ENCODE results near the gene TLL2.

Gene TLL2

GRCh38 chr10:96420228-96421009 is 93.3 kb downstream of the TLL2 start:
- no peak for DNase-seq

GRCh38 chr10:96419351-96419750 is 94.4 kb downstream of the TLL2 start:
- DNase-seq, result no peak

- no peak for DNase-seq
These were observed 95.1 kb downstream of the TLL2 start for GRCh38 chr10:96418582-96418981.

GRCh38 chr10:96417441-96417840 is 96.3 kb downstream of the TLL2 start:
- peak; percentile 11 for DNase-seq

GRCh38 chr10:96416643-96417042 is 97.1 kb downstream of the TLL2 start:
- DNase-seq, result peak; percentile 28

GRCh38 chr10:96415891-96416554 is 97.7 kb downstream of the TLL2 start:
- peak; percentile 33 for DNase-seq

- no peak for DNase-seq
These were observed 98.4 kb downstream of the TLL2 start for GRCh38 chr10:96415150-96415890.

GRCh38 chr10:96414303-96414702 is 99.4 kb downstream of the TLL2 start:
- no peak for DNase-seq

- DNase-seq, result no peak
These were observed 100.5 kb downstream of the TLL2 start for GRCh38 chr10:96413151-96413787.

- no peak for DNase-seq
These were observed 101.9 kb downstream of the TLL2 start for GRCh38 chr10:96411716-96412320.

GRCh38 chr10:96410296-96410695 is 103.4 kb downstream of the TLL2 start:
- no peak for DNase-seq

GRCh38 chr10:96408201-96408600 is 105.5 kb downstream of the TLL2 start:
- no peak for DNase-seq

- DNase-seq, result no peak
These were observed 106.1 kb downstream of the TLL2 start for GRCh38 chr10:96407560-96408069.

GRCh38 chr10:96406091-96406490 is 107.6 kb downstream of the TLL2 start:
- DNase-seq, result no peak

- DNase-seq, result no peak
These were observed 111.1 kb downstream of the TLL2 start for GRCh38 chr10:96402417-96403305.

GRCh38 chr10:96401036-96401435 is 112.7 kb downstream of the TLL2 start:
- DNase-seq, result no peak

GRCh38 chr10:96400465-96400864 is 113.3 kb downstream of the TLL2 start:
- no peak for DNase-seq

GRCh38 chr10:96397902-96398301 is 115.8 kb downstream of the TLL2 start:
- no peak for DNase-seq

GRCh38 chr10:96395931-96396877 is 117.5 kb downstream of the TLL2 start:
- peak; percentile 60 for DNase-seq

GRCh38 chr10:96390460-96390864 is 123.3 kb downstream of the TLL2 start:
- DNase-seq, result no peak
